GM21786 (cell line): Measurements from ENCODE around the gene SYNPO.

Experiments used
- ATAC-seq: cut with Tn5 transposase; IDR thresholded peaks from one replicate; pipeline ENCODE4 v1.9.1; 2021; ENCODE audit not compliant: unreplicated experiment

The SYNPO gene

DNA sequence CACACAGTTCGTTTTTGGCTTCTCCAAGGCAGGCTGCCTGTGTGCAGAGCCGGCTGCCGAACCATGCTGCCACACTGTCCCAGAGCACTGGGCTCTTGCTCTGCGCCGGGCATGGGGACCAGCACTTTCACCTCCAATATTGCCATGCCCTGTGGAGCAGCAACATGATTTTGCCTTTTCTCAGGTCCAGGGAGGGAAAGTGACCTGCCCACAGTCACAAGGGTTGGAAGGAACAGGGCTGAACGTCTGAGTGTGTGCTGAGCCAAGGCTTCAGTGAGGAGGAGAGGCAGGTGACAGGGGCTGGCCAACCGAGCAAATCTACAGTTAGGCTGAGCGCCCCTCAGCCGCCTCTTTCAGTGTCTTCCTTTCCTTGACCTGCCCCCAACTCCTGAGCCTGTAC, 34.0 kb upstream of the SYNPO start:
- no peak for ATAC-seq

DNA sequence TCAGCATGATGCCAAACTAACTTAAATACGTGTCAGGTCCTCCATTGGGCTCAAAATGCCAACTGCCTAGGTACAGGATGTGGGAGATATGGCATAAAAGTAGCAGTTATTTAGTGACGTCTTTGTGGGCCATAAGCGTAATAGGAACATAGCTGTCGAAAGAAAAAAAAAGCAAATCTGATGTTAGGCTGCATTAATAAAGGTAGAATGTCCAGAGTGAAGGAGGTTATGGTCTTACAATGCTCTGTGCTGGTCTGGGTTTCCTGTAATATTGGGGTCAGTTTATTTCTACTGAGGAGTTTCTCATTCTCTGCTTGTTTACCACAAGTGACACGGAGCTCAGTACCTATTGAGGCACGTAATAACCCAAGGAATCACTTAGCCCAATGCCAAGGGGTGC, 33.4 kb upstream of the SYNPO start:
- ATAC-seq: no peak

GRCh38 chr5:150607991-150608390, 32.5 kb upstream of the SYNPO start:
- ATAC-seq: no peak

DNA sequence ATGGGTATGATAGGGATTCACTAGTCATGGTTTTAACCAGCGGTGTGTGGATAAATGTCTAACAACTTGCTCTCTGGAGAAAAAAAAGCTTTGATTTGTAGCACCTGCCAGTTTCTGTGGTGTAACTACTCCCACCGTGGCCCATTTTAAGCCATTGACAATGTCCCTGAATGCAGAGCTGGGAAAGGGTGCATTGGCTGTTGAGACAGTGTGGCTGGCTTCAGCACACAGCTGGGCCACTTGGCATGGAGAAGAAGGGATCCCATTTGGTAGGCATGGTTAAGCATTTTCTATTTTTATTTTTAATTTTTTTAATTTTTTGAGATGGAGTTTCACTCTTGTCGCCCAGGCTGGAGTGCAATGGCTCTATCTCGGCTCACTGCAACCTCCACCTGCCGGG, 31.5 kb upstream of the SYNPO start:
- ATAC-seq: no peak

DNA sequence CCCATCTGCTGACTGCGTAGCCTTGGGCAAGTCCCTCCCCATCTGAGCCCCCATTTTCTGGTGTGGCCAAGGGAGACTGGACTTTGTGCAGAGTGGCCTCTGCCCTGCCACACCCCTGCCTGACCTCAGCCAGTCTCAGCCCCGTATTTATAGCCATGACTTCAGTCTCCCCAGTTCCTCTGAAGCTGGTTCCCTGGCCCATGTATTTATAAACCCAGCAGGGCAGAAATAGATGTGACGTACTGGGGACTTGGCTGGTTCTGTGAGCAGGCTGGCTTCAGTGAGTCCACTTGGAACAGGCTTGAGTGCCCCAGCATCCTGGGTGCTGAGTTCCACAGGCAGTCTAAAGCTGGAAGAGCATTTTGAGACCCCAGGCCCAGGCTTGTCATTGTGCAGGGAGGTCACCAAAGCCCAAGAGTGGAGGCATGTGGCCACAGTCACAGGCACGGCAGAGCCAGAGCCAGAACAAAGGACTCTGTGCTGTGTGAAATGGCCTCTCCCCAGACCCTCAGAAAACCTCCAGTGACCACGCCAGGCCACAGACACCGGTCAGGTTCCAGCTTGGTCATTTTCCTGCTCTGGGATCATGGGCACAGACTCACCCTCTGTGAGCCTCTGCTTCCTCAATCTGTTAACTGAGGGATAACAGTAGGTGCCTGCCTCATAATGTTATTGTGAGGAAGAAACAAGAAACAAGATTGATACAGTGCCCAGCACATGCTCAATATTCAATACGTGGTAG, 30.4 kb upstream of the SYNPO start:
- no peak for ATAC-seq

GRCh38 chr5:150611026-150611425, 29.4 kb upstream of the SYNPO start:
- no peak for ATAC-seq

DNA sequence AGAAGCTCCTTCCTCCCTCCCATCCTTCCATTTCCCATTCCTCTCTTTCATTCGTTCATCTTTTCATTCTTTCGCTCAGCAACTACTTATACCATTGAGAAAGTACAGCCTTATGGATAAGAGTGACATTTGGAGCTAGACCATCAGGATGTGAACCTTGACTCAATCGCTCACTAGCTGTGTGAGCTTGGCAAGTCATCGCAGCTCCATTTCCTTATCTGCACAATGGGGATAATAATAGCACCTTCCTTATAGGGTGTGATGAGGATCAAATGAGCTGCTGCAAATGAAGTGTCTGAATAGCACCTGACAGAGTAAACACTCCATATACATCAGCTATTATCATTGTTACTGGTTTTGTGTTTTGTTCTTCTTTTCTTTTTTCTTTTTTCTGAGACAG, 28.1 kb upstream of the SYNPO start:
- ATAC-seq: no peak

DNA sequence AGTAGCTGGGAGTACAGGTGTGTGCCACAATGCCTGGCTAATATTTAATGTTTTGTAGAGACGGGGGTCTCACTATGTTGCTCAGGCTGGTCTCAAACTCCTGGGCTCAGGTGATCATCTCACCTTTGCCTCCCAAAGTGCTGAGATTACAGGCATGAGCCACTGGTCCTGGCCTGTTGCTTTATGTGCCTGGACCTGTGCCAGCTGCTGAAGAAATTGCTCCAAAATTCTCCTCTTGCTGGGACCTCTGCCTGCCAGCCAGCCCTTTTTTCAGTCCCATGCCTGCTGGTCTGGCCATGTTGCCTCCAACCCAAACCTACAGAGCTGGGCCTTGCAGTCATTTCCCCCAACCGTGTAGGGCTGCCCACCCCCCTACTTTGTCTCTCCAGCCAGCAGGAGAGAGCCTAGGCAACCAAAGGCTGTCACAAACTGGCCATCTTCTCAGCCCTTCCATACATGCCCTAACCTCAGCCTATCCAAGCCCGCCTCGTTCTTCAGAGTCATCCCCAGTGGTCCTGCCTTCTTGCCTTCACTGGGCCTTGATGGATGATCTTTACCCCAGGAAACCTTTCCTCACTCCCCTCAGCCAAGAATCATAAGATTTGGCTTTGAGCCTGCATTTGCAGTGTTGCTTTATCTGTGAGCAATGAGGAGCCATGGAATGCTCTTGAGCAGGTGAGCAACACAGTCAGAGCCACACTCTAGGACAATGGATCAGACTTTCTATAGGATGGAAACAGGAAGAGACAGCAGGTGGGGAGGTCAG, 27.4 kb upstream of the SYNPO start:
- no peak for ATAC-seq

GRCh38 chr5:150613991-150614660, 26.3 kb upstream of the SYNPO start:
- ATAC-seq: no peak

GRCh38 chr5:150614661-150615060, 25.8 kb upstream of the SYNPO start:
- ATAC-seq: no peak

GRCh38 chr5:150615141-150615699, 25.2 kb upstream of the SYNPO start:
- ATAC-seq: no peak

GRCh38 chr5:150616024-150616470, 24.4 kb upstream of the SYNPO start:
- no peak for ATAC-seq

- ATAC-seq: no peak
These were observed 24.0 kb upstream of the SYNPO start for GRCh38 chr5:150616506-150616905.

- no peak for ATAC-seq
These were observed 22.3 kb upstream of the SYNPO start for GRCh38 chr5:150618163-150618562.

- no peak for ATAC-seq
These were observed 21.7 kb upstream of the SYNPO start for GRCh38 chr5:150618588-150619281.

- no peak for ATAC-seq
These were observed 20.9 kb upstream of the SYNPO start for GRCh38 chr5:150619359-150620230.

DNA sequence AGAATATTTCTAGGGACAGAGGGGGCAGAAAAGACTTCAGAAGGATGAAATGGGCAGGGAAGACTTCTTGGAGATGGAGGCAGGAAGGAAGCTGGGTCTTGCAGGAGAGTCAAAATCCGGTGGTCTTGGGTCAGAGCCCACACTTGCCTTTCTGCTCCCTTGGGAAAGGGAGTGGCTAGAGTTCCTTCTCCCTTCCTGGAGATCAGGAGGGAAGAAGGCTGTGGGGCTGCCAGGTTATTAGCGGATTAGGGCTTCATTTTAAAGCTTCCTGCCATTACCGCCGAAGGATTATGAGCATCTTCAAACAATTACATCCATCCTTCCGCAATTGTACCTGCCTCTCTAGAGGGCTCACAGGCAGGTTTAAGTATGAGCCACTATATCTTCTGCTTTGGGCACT, 19.2 kb upstream of the SYNPO start:
- no peak for ATAC-seq

DNA sequence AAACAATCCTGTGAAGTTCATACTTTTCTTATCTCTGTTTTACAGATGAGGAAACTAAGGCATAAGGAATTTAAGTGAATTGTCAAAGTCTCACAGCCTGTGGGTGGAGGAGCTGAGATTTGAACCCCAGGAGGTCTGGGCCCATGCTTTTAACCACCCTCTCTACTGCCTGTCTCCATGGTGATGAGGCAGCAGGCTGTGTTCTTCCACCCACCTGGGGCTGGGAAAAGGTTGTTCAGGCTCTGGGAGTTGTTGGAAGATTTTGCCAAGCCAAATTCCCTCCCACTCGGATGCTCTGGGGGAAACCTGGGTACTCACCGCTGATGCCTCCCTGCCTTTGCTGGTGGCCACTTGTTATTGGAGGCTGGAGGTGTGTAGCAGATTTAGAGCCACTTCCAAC, 18.3 kb upstream of the SYNPO start:
- ATAC-seq: no peak

DNA sequence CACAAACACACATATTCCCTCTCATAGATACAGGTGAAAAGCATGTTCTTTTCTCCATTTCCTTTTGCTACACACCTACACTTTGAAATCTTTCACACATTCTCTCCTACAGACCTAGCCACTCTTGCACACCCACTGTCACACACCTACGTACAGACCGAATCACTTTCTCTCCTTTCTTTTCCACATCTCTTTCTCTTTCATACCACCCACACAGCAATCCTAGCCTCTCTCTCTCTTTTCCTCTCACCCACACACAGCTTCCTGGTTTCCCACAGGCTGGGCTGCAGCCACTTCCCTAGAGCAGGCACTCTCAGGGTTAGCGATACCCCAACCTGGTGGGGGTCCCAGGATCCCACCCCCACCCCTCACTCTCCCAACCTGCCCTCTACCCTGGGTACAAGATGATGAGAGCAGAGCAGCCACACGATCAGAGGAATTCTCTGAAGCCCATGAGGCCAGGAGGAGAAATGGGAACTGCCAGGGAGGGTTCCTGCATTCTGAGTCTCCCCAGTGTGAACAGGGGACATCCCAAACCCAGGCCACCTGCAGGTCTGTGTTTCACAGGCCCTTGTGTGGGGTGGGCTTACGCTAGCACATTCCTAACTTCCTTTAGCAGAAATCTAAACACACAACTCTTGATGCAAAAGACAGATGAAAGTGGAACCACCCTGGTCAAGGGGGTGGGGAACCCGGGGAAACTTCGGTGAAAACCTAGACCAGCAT, 17.1 kb upstream of the SYNPO start:
- ATAC-seq: no peak

GRCh38 chr5:150623878-150624216, 16.6 kb upstream of the SYNPO start:
- ATAC-seq: no peak
